HG03196 (cell line): ENCODE data around the gene NAPSA.
"Not testable (repeated sequence)": the region's sequence is repeated elsewhere in the genome, so short reads cannot be mapped to it uniquely, and the experiment has no call there.

Experiments used
- ATAC-seq: cut with Tn5 transposase; IDR thresholded peaks from one replicate; pipeline ENCODE4 v1.9.1; 2021; ENCODE audit not compliant: unreplicated experiment

Gene NAPSA

GRCh38 chr19:50365434-50366306, at the start of gene NAPSA:
Gene NAPSA, minus strand, starts transcription at chr19:50365639. Its CDS starts 18 bp downstream, at chr19:50365621.
- no peak for ATAC-seq

GRCh38 chr19:50413531-50413930, 48.1 kb upstream of the NAPSA start:
- no peak for ATAC-seq

- ATAC-seq = no peak
These were observed 47.7 kb upstream of the NAPSA start for GRCh38 chr19:50413096-50413495.

DNA sequence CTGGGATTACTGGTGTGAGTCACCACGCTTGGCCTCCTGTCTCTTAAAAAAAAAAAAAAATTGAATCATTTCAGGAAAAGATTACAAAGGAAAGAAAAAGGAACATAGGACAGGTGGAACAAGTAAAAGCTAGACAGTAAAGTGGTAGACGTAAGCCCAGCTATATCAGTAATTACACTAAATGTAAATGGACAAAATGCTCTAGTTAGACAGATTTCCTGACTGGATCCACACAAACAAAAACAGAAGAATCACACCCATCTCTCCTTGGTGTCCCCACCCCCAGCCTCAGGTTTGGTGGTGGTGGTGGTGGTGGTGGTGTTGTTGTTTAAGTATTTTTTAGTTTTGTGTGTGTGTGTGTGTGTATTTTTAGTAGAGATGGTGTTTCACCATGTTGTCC, 47.0 kb upstream of the NAPSA start:
- ATAC-seq = no peak

- no peak for ATAC-seq
These were observed 44.7 kb upstream of the NAPSA start for GRCh38 chr19:50410109-50410508.

DNA sequence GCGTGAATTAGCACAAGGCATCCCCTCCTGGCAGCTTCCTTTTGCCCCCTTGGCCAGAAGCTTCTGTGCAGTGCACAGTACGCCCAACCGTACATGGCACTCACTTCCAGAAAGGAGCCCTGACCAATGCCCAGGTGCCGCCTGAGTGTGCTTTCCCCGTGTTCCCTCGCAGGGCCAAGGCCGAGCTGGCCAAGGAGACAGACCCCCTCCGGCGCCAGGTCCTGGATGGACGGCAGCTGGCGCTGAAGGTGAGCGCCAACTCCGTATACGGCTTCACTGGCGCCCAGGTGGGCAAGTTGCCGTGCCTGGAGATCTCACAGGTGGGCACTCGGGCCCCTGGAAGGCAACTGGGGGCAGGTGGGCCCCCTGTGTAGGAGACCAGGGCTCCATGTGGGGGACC, 43.9 kb upstream of the NAPSA start:
- ATAC-seq = no peak

- ATAC-seq = no peak
These were observed 41.4 kb upstream of the NAPSA start for GRCh38 chr19:50406829-50407228.

GRCh38 chr19:50406156-50406820, 40.8 kb upstream of the NAPSA start:
- no peak for ATAC-seq

GRCh38 chr19:50402544-50403301, 37.3 kb upstream of the NAPSA start:
- no peak for ATAC-seq

DNA sequence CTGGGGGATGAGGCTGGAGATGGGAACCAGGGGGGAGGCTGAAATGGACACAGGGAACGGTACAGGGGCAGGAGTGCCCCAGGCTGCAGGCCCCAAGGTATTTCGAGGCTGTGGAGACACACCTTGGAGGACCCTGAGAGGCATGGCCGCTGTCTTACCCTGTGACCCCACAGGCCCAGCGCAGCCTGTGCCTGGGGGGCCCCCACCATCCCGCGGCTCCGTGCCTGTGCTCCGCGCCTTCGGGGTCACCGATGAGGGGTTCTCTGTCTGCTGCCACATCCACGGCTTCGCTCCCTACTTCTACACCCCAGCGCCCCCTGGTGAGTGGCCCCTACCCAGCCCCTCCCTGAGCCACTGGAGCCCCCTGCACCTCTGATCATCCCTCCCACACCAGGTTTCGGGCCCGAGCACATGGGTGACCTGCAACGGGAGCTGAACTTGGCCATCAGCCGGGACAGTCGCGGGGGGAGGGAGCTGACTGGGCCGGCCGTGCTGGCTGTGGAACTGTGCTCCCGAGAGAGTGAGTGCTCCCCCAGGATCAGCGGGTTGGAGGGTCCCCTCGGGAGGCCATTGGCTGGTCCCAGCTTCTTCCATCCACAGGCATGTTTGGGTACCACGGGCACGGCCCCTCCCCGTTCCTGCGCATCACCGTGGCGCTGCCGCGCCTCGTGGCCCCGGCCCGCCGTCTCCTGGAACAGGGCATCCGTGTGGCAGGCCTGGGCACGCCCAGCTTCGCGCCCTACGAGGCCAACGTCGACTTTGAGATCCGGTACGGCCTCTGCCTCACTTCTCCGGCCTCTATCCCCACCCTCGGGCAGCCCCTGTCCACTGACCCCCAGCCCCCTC, 36.4 kb upstream of the NAPSA start:
- no peak for ATAC-seq

DNA sequence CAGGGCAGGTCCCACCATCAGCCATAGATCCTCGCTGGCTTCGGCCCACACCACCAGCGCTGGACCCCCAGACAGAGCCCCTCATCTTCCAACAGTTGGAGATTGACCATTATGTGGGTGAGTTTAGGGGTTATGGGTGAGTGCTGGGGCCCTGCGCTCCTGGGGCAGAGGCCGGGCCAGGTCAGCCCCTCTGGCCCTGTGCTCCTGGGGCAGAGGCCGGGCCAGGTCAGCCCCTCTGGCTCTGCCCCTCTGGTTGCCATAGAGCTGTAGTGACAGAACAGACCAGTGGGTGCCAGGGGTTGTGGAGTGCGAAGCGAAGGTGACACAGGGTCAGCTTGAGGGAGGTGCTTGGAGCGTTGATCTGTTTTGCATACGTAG, 33.9 kb upstream of the NAPSA start:
- ATAC-seq = no peak

DNA sequence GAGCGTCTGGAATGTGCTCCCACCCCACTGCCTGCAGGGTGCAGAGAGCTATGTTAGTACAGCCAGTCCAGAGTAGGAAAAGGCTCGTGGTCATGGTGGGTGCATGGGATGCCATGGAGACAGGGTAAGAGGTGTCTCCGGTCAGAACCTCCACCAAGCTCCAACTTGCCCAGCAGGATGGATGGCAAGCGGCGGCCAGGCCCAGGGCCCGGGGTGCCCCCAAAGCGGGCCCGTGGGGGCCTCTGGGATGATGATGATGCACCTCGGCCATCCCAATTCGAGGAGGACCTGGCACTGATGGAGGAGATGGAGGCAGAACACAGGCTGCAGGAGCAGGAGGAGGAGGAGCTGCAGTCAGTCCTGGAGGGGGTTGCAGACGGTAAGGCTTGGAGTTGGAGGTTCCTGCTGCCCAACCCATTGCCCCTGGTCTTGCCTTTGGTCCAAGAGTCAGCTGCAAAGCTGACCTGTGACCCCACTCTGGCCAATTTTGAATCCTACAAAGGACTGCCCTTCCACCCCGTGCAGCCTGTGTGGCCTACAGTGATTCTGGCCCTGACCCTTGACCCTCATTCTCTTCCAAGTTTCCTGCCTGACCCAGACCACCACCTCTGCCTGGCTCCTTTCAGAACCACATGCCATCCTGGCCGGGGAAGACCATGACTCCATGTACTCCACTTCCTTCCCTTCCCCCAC, 33.4 kb upstream of the NAPSA start:
- ATAC-seq = no peak

GRCh38 chr19:50394017-50394416, 28.6 kb upstream of the NAPSA start:
- ATAC-seq = no peak

DNA sequence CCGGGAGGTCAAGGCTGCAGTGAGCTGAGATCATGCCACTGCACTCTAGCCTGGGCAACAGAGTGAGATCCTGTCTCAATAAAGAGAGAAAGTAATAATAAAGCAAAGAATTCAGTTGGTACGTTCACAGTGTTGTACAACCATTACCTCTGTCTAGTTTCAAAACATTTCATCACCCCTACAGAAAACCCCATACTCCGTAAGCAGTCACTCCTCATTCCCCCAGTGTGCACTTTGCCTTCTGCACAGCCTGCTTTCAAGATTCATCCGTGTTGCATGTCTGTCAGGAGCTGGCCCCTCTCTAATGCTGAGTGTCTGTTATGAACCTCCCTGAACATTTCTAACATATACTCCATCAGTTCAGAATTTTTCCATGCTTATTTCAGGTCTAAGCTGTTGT, 28.1 kb upstream of the NAPSA start:
- ATAC-seq = no peak

DNA sequence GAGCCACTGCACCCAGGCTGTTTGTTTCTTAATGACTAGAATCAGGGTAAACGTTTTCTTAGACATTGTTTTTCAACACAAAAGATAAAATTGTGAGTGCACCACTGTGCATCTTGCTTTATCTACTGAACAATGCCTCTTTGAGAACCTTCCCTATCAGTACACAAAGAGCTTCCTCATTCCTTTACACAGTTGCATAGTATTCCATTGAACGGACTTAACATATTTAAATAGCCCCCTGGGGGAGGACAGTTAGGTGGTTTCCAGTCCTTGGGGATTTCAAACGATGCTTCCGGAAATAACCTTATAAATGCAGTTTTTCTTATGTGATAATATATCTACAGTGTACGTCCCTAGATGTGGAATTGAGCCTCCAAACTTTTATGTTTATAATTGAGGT, 27.3 kb upstream of the NAPSA start:
- no peak for ATAC-seq

DNA sequence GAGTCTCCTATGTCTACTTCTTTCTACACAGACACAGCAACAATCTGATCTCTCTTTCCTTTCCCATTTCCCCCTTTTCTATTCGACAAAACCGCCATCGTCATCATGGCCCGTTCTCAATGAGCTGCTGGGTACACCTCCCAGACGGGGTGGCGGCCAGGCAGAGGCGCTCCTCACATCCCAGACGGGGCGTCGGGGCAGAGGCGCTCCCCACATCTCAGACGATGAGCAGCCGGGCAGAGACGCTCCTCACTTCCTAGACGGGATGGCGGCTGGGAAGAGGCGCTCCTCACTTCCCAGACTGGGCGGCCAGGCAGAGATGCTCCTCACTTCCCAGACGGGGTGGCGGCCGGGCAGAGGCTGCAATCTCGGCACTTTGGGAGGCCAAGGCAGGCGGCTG, 25.5 kb upstream of the NAPSA start:
- ATAC-seq = not testable (repeated sequence)

GRCh38 chr19:50390295-50390694, 24.9 kb upstream of the NAPSA start:
- not testable (repeated sequence) for ATAC-seq

- ATAC-seq = no peak
These were observed 22.4 kb upstream of the NAPSA start for GRCh38 chr19:50387868-50388245.

GRCh38 chr19:50387176-50387867, 21.9 kb upstream of the NAPSA start:
- ATAC-seq = no peak
